Measurements from ENCODE around the gene MAPRE2.

DNA sequence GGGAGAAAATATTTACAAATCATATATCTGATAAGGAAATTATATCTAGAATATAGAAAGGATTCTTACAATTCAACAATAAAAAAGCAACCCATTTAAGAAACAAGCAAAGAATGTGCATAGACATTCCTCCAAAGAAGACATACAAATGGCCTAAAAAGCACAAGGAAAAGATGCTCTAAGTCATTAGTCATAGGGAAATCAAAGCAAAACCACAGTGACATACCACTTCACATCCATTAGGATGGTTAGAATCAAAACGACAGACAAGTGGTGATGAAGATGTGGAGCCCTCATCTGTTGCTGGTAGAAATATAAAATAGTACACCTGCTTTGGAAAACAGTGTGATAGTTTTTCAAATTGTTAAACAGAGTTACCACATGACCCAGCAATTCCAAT lies 48.2 kb downstream of the MAPRE2 start:
- TF ChIP-seq CTCF (IDR thresholded peaks at IDR 0.05) (no peak), ZFX (IDR thresholded peaks at IDR 0.05; ENCODE audit: borderline replicate concordance) (no peak)
